Body of pancreas (tissue), 4 donors: ENCODE measurements around the gene UBALD2. TPM values are rescaled to one million over a fixed set of nuclear protein-coding genes. Genes with fewer than 3 reads are reported as not detected.

ENCODE experiments used
- ATAC-seq: fragments of 150-250 bp; one replicate; pipeline ENCODE4 v1.9.1; 2016
- DNase-seq, 4 donors: peaks; one replicate each; pipeline ENCODE4 v3.0.0-alpha.2; 2019
- H3K27ac ChIP-seq, 4 donors: fragments of 200-600 bp; sonication (generic); 1 replicate in 3 of 4; 2 replicates in 1 of 4; pipeline versions ENCODE4 v1.5.1 to v1.6.1; 2016 to 2019; ENCODE audit warnings: mild to moderate bottlenecking in 1 of 4, mixed read lengths in 1 of 4, moderate library complexity in 1 of 4
- H3K27me3 ChIP-seq, 2 donors: fragments of 200-600 bp; sonication (generic); one replicate each; pipeline ENCODE4 v1.6.0; 2016; ENCODE audit warnings: mild to moderate bottlenecking in 1 of 2
- H3K36me3 ChIP-seq, 2 donors: fragments of 200-600 bp; sonication (generic); replicated peaks in 1 of 2; 2 replicates each; pipeline ENCODE4 v1.5.1; 2016; ENCODE audit warnings: low read depth in 2 of 2; ENCODE audit not compliant: insufficient read depth in 1 of 2
- H3K4me1 ChIP-seq: fragments of 200-600 bp; sonication (generic); one replicate; pipeline ENCODE4 v1.6.0; 2016
- H3K4me3 ChIP-seq, 2 donors: fragments of 200-600 bp; sonication (generic); 1 replicate in 1 of 2; 2 replicates in 1 of 2; pipeline ENCODE4 v1.5.1; 2016 to 2019
- H3K9me3 ChIP-seq, 3 donors: fragments of 200-600 bp; sonication (generic); 1 replicate in 2 of 3; 2 replicates in 1 of 3; pipeline ENCODE4 v1.5.1; 2016
- CTCF ChIP-seq, 7 experiments: fragments of 450-650 bp in 4 of 7; fragments of 200-600 bp in 3 of 7; sonication (generic) in 3 of 7; IDR thresholded peaks; one replicate each; pipeline ENCODE4 v1.5.1; 2016 to 2019; ENCODE audit warnings: antibody characterized with exemption in 7 of 7
- POLR2A ChIP-seq, 3 donors: fragments of 450-650 bp; IDR thresholded peaks; one replicate each; pipeline ENCODE4 v1.6.1; 2016; ENCODE audit warnings: antibody characterized with exemption in 3 of 3, mild to moderate bottlenecking in 2 of 3
- WGBS, 2 donors: methylation state at CpG; one replicate each; pipeline ENCODE4 v1.1.5; 2017; 5-methylcytosine and 5-hydroxymethylcytosine counted together
- intact Hi-C: fragments of 100-400 bp; cut with DNase I; formaldehyde crosslinking; loops from one replicate; pipeline ENCODE4 v1.15.1; 2023
- total RNA-seq, 2 donors: library from RNA; depleted of rRNA; stranded (reverse); fragments of >200 nt; gene quantifications; one replicate each; pipeline ENCODE4 v1.1.0, GENCODE V29; 2016

UBALD2 gene
- total RNA-seq, 2 donors from 2014 or later, result 4.2 to 7.3 TPM

DNA sequence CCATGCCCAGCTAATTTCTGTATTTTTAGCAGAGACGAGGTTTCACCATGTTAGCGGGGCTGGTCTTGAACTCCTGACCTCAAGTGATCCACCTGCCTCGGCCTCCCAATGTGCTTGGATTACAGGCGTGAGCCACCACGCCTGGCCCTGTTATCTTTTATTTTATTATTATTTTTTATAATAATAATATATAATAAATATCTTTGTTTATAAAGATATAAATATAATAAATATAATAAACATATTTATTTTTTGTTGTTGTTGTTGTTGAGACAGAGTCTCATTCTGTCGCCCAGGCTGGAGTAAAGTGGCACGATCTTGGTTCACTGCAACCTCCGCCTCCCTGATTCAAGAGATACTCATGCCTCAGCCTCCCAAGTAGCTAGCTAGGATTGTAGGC, 17.8 kb upstream of the UBALD2 start:
- no peak overlapping the region for H3K27ac ChIP-seq
- H3K4me3 ChIP-seq, result no peak overlapping the region
- H3K36me3 ChIP-seq, result no peaks in the 10 kb centered on the region
- peaks cover 32% of the 10 kb centered on the region for H3K4me1 ChIP-seq
- 81 to 90% methylated on average over 8 of the region's 8 CpGs for WGBS, 2 donors
- DNase-seq (no peak), ATAC-seq (no peak)
- no peaks in the 10 kb centered on the region for H3K9me3 ChIP-seq
- TF ChIP-seq POLR2A (IDR thresholded peaks at IDR 0.05), result no peak
- TF ChIP-seq CTCF (IDR thresholded peaks at IDR 0.05), result no peak
- H3K27me3 ChIP-seq, result no peaks in the 10 kb centered on the region
- intact Hi-C loops, result no loop called here

GRCh38 chr17:76248013-76248782, 16.9 kb upstream of the UBALD2 start:
- WGBS, 2 donors, result 60 to 64% methylated on average over 11 of the region's 11 CpGs
- intact Hi-C loops, result no loop called here
- no peaks in the 10 kb centered on the region for H3K36me3 ChIP-seq
- TF ChIP-seq CTCF (IDR thresholded peaks at IDR 0.05) (peak in 3 of 7 experiments; percentile 12 to 39 (median 22)), POLR2A (IDR thresholded peaks at IDR 0.05) (no peak)
- peaks cover 38% of the 10 kb centered on the region for H3K4me1 ChIP-seq
- no peaks in the 10 kb centered on the region for H3K9me3 ChIP-seq
- DNase-seq, result peak in 2 of 4 donors; percentile 18 to 34
- no peak overlapping the region for H3K4me3 ChIP-seq
- ATAC-seq, result no peak
- peak overlapping the region in 2 of 4 donors; percentile 15 to 38 for H3K27ac ChIP-seq
- no peaks in the 10 kb centered on the region for H3K27me3 ChIP-seq

GRCh38 chr17:76250141-76250540, 15.0 kb upstream of the UBALD2 start:
- Histone ChIP-seq H3K27ac (no peak overlapping the region), H3K4me3 (no peak overlapping the region), H3K9me3 (no peaks in the 10 kb centered on the region), H3K4me1 (peaks cover 29% of the 10 kb centered on the region), H3K27me3 (no peaks in the 10 kb centered on the region), H3K36me3 (no peaks in the 10 kb centered on the region)
- TF ChIP-seq CTCF (IDR thresholded peaks at IDR 0.05), result no peak
- TF ChIP-seq POLR2A (IDR thresholded peaks at IDR 0.05), result no peak
- ATAC-seq (no peak), DNase-seq (no peak)
- 76 to 84% methylated on average over 5 to 6 of the region's 6 CpGs for WGBS, 2 donors
- intact Hi-C loops, result no loop called here

DNA sequence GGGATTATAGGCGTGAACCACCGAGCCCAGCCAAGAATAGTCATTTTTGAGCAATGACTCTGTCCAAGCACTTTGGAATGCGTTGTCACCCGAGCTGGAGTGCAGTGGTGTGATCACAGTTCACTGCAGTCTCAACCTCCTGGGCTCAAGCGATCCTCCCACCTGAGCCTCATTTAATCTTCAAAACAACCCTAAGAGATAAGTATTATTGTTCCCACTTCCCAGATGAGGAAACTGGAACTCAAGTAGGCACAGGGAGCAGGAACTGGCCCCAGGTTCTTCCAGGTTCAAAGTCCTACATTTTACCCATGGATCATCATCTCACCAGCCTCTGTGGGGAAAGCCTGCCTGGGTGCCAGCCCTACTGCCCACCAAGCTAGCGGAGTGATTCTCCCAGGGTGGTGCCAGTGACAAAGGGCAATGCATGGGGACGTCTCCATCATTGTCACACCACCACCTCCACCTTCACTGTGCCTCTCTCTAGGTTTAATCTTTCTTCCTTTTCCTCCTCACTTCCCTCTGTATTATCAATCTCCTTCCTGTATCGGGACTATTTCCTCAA, 13.6 kb upstream of the UBALD2 start:
- ATAC-seq (peak; percentile 4), DNase-seq (no peak)
- no peaks in the 10 kb centered on the region for H3K27me3 ChIP-seq
- 72 to 81% methylated on average over 8 of the region's 8 CpGs for WGBS, 2 donors
- H3K27ac ChIP-seq, result peak overlapping the region in 3 of 4 donors; percentile 75 to 84 (median 81)
- no peak for TF ChIP-seq CTCF (IDR thresholded peaks at IDR 0.05)
- no peak for TF ChIP-seq POLR2A (IDR thresholded peaks at IDR 0.05)
- intact Hi-C loops, result no loop called here
- H3K4me3 ChIP-seq, result no peak overlapping the region
- H3K4me1 ChIP-seq, result peaks cover 29% of the 10 kb centered on the region
- H3K36me3 ChIP-seq, result no peaks in the 10 kb centered on the region
- H3K9me3 ChIP-seq, result no peaks in the 10 kb centered on the region
